ENCODE measurements around the gene CC2D2B. TPM values are rescaled to one million over a fixed set of nuclear protein-coding genes. Genes with fewer than 3 reads are reported as not detected.

CC2D2B gene
- total and polyA plus RNA-seq, 2 of the 8 experiments (the other 6 are each of a cell fraction or from before 2014, with no cell fraction given) = 0.09 to 0.71 TPM

DNA sequence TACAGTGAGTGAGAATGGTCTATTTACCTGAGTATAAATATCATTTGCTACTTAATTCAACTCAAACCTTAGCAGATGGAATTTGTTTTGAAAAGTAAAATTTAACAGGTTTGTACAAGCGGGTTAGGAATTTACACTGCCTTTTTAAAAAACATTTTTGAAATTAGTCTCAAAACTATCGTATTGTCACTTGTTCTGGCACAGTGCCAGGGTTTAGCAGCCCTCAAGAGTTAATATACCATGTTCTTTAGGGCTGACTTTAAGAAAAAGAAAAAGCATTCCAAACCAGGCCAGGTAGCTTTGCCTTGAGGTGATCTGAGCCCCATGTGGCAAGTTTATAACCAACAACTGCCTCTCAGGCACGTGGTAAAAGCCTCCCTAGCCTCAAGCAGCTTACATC lies 153.5 kb downstream of the CC2D2B start:
- Histone ChIP-seq H2AFZ (ENCODE audit: low read length) (no peak overlapping the region), H4K5ac (ENCODE audit: insufficient read length, low read depth, low read length) (no peak overlapping the region), H2BK5ac (ENCODE audit: low read depth, low read length) (no peak overlapping the region), H3K79me1 (ENCODE audit: low read depth, low read length) (no peaks in the 10 kb centered on the region), H3K18ac (ENCODE audit: extremely low read depth, low read length) (no peak overlapping the region), H3K27ac (ENCODE audit: low read depth, low read length) (no peak overlapping the region), H3K23ac (ENCODE audit: insufficient read length) (no peak overlapping the region), H3K23me2 (ENCODE audit: low read depth, low read length) (no peaks in the 10 kb centered on the region), H3K36me3 (ENCODE audit: control insufficient read depth in 2 of 4, insufficient read depth in 4 of 4, low read length in 3 of 4) (peaks cover 18 to 50% (median 35%) of the 10 kb centered on the region in 4 experiments), H4K8ac (ENCODE audit: extremely low read depth, insufficient read depth, low read length) (no peak overlapping the region), H2AK5ac (ENCODE audit: low read depth, low read length) (no peak overlapping the region), H2BK120ac (replicated peaks; ENCODE audit: low read depth, low read length) (no peak overlapping the region), H3K9me3 (ENCODE audit: insufficient read depth in 2 of 2, low read depth in 1 of 2, low read length in 1 of 2) (no peaks in the 10 kb centered on the region), H3K4me3 (ENCODE audit: extremely low read depth in 1 of 4, insufficient read depth in 2 of 4, low read depth in 3 of 4, low read length in 4 of 4) (no peak overlapping the region), H4K91ac (replicated peaks; ENCODE audit: insufficient read length, low read length) (no peak overlapping the region), H4K20me1 (replicated peaks in 1 of 2; ENCODE audit: control insufficient read depth in 1 of 2, insufficient read depth in 2 of 2, low read length in 2 of 2) (peaks cover 0 to 1% of the 10 kb centered on the region in 2 experiments), H3K27me3 (replicated peaks in 1 of 4; ENCODE audit: control insufficient read depth in 3 of 4, extremely low read depth in 1 of 4, insufficient read depth in 3 of 4, low read length in 3 of 4) (no peaks in the 10 kb centered on the region), H2BK12ac (ENCODE audit: low read depth, low read length) (no peak overlapping the region), H3K4me2 (ENCODE audit: insufficient read depth in 1 of 2, low read depth in 2 of 2, low read length in 2 of 2) (no peak overlapping the region), H3K9ac (replicated peaks in 1 of 4; ENCODE audit: extremely low read depth in 1 of 4, low read depth in 3 of 4, low read length in 3 of 4) (no peak overlapping the region), H3K56ac (replicated peaks; ENCODE audit: insufficient read length, low read depth, low read length) (no peak overlapping the region), H2BK20ac (ENCODE audit: low read length) (no peak overlapping the region), H3K14ac (ENCODE audit: insufficient read length) (no peak overlapping the region), H2BK15ac (ENCODE audit: low read length) (no peak overlapping the region), H3K79me2 (ENCODE audit: control insufficient read depth in 1 of 2, insufficient read depth in 2 of 2, low read length in 2 of 2) (no peaks in the 10 kb centered on the region), H3K4me1 (replicated peaks in 1 of 4; ENCODE audit: control insufficient read depth in 3 of 4, insufficient read depth in 4 of 4, low read length in 3 of 4) (no peaks in the 10 kb centered on the region), H3K4ac (replicated peaks; ENCODE audit: insufficient read length, low read depth, low read length) (no peak overlapping the region)
- WGBS, 2 experiments (ENCODE audit: extremely low coverage in 1 of 2, insufficient coverage in 1 of 2, insufficient read length in 1 of 2, insufficient replicate concordance in 2 of 2, low coverage in 1 of 2, low lambda C conversion rate in 2 of 2, missing lambda C conversion rate in 1 of 2) = 85% methylated on average over 3 of the region's 3 CpGs; no CpG with 5 or more reads in 1 of the 2 experiments
- ChIA-PET POLR2A (ENCODE audit: partially characterized antibody) (interaction anchor here (0.6 to 1.3 kb wide), 5 partner anchors 9 to 69 kb away, joined by 3 to 5 read pairs (median 4); partner anchors contain the start of gene ZNF518A), CTCF (ENCODE audit: partially characterized antibody) (interaction anchor here (0.9 to 1.9 kb wide), 6 partner anchors 10 to 233 kb away, joined by 3 to 5 read pairs (median 4); no protein-coding TSS in a partner anchor)
- no peak for DNase-seq (ENCODE audit: low read depth in 1 of 2, low spot score in 2 of 2)
- FAIRE-seq = no peak
- TF ChIP-seq SP1 (IDR thresholded peaks at IDR 0.05; ENCODE audit: low read depth, low read length) (no peak), KDM1A (IDR thresholded peaks at IDR 0.05; ENCODE audit: borderline replicate concordance, low read length) (no peak), BRCA1 (IDR thresholded peaks at IDR 0.05; ENCODE audit: low read depth, low read length) (no peak), ASH2L (IDR thresholded peaks at IDR 0.05; ENCODE audit: low read length) (no peak), JUND (IDR thresholded peaks at IDR 0.05; ENCODE audit: low read length) (no peak)

Measured in H1 (cell line).